C4-2B (cell line): ENCODE measurements around the gene NEAT1.

Experiments
- ZFX ChIP-seq: fragments of 450-650 bp; IDR thresholded peaks from 2 replicates; pipeline ENCODE4 v1.6.1; 2017
- TF ChIP-seq, protein P1 (sequence below): fragments of 450-650 bp; conservative IDR thresholded peaks from 2 replicates; pipeline ENCODE4 v1.5.1; 2017; ENCODE audit warnings: mild to moderate bottlenecking

DNA sequence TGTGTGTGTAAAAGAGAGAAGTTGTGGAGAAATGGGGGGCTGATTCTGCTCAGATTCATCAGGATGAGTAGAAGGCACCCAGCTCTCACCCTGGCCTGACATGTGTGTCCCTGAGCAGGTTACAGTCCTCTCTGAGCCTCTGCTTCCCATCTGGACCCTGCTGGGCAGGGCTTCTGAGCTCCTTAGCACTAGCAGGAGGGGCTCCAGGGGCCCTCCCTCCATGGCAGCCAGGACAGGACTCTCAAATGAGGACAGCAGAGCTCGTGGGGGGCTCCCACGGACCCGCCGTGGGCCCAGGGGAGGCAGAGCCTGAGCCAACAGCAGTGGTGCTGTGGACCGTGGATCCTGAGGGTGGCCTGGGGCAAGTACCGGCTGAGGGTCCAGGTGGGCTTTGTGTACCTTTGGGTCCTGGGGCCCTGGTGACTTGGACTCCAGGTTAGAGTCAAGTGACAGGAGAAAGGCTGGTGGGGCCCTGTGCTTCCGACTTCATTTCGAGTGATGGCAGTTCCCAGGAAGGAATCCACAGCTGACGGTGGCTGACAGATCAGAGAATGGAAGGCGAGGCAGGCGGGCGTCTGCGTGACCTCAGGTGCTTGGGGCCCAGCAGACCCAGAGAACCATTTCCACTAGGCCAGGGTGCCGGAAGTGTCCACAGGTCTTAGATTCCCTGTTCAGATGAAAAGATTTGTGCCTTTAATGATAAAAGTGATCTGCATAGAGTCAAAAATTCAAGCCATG is 21.9 kb downstream of the NEAT1 start:
- TF ChIP-seq, protein P1, sequence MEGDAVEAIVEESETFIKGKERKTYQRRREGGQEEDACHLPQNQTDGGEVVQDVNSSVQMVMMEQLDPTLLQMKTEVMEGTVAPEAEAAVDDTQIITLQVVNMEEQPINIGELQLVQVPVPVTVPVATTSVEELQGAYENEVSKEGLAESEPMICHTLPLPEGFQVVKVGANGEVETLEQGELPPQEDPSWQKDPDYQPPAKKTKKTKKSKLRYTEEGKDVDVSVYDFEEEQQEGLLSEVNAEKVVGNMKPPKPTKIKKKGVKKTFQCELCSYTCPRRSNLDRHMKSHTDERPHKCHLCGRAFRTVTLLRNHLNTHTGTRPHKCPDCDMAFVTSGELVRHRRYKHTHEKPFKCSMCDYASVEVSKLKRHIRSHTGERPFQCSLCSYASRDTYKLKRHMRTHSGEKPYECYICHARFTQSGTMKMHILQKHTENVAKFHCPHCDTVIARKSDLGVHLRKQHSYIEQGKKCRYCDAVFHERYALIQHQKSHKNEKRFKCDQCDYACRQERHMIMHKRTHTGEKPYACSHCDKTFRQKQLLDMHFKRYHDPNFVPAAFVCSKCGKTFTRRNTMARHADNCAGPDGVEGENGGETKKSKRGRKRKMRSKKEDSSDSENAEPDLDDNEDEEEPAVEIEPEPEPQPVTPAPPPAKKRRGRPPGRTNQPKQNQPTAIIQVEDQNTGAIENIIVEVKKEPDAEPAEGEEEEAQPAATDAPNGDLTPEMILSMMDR = no peak
- no peak for TF ChIP-seq ZFX
